HepG2 (cell line): ENCODE results near the gene CR1. TPM values are rescaled to one million over a fixed set of nuclear protein-coding genes. Genes with fewer than 3 reads are reported as not detected.
"Not testable (repeated sequence)": the region's sequence is repeated elsewhere in the genome, so short reads cannot be mapped to it uniquely, and the experiment has no call there.

ENCODE experiments used
- ATAC-seq: fragments of 200-7000 bp; cut with Tn5 transposase; 3 replicates; pipeline ENCODE4 v1.9.1; 2020; ENCODE audit warnings: mild to moderate bottlenecking, moderate library complexity
- BruUV-seq: library from RNA; stranded (reverse); fragments of 400-500 nt; replicated peaks from 2 replicates; lab custom pipeline; 2021; lab: Mats Ljungman, UMichigan
- CTCF ChIA-PET: fragments of 300-600 bp; formaldehyde crosslinking; extraction: SDS; loops from one replicate; lab custom pipeline; 2021; ENCODE audit warnings: low total read pairs, inconsistent platforms, low intra/inter-chr PET ratio; lab: Yijun Ruan, JAX
- POLR2A ChIA-PET: fragments of 350-600 bp; sonication (Branson Sonifier 250); formaldehyde crosslinking; loops from one replicate; lab custom pipeline; 2020; ENCODE audit warnings: antibody characterized with exemption, inconsistent platforms; lab: Yijun Ruan, JAX
- DNase-seq: peaks from one replicate; pipeline ENCODE4 v3.0.0-alpha.2; 2015; ENCODE audit warnings: low spot score
- FAIRE-seq: peaks from 3 replicates; lab custom pipeline; 2011; peaks lifted over from hg19 to GRCh38; lab: Jason Lieb, UNC
- H2AFZ ChIP-seq: one replicate; pipeline ENCODE4 v1.6.1; 2011; ENCODE audit warnings: low read length, inconsistent platforms
- H3K27ac ChIP-seq: fragments of 300-600 bp; 3 replicates; pipeline ENCODE4 v1.8.0; 2011; ENCODE audit warnings: mixed run types, mild to moderate bottlenecking, mixed read lengths, low read length, inconsistent platforms; ENCODE audit not compliant: insufficient read depth; ENCODE audit errors: extremely low read length
- H3K27me3 ChIP-seq, 2 experiments: fragments of 200-600 bp in 1 of 2; 2 replicates in 1 of 2; 3 replicates in 1 of 2; pipeline versions ENCODE4 v1.6.0 to v1.8.0; 2011; ENCODE audit warnings: low read length in 2 of 2, mild to moderate bottlenecking in 2 of 2, moderate library complexity in 2 of 2, inconsistent platforms in 1 of 2; ENCODE audit not compliant: insufficient read depth in 2 of 2, control insufficient read depth in 1 of 2
- H3K36me3 ChIP-seq, 2 experiments: fragments of 200-600 bp in 1 of 2; replicated peaks in 1 of 2; 2 replicates in 1 of 2; 3 replicates in 1 of 2; pipeline versions ENCODE4 v1.5.1 to v1.8.0; 2011; ENCODE audit warnings: low read length in 2 of 2, inconsistent platforms in 1 of 2; ENCODE audit not compliant: insufficient read depth in 2 of 2, control insufficient read depth in 1 of 2
- H3K4me1 ChIP-seq: 2 replicates; pipeline ENCODE4 v1.5.1; 2012; ENCODE audit warnings: low read length, inconsistent platforms; ENCODE audit not compliant: insufficient read depth
- H3K4me2 ChIP-seq: 2 replicates; pipeline ENCODE4 v1.6.0; 2011; ENCODE audit warnings: low read depth, low read length, inconsistent platforms
- H3K4me3 ChIP-seq, 3 experiments: fragments of 200-600 bp in 1 of 3; sonication (generic), shearing (Covaris generic) in 1 of 3; replicated peaks in 1 of 3; 2 replicates each; pipeline ENCODE4 v1.5.1; 2011 to 2016; ENCODE audit warnings: low read length in 3 of 3, inconsistent platforms in 2 of 3, low read depth in 2 of 3, mild to moderate bottlenecking in 2 of 3, control low read depth in 1 of 3, mixed read lengths in 1 of 3; ENCODE audit not compliant: insufficient read depth in 1 of 3
- H3K79me2 ChIP-seq: one replicate; pipeline ENCODE4 v1.6.1; 2011; ENCODE audit warnings: low read length, inconsistent platforms; ENCODE audit not compliant: insufficient read depth
- H3K9ac ChIP-seq: 2 replicates; pipeline ENCODE4 v1.6.0; 2011; ENCODE audit warnings: mild to moderate bottlenecking, low read depth, low read length, inconsistent platforms; ENCODE audit not compliant: insufficient read depth
- H3K9me3 ChIP-seq: 2 replicates; pipeline ENCODE4 v1.5.1; 2012; ENCODE audit warnings: mild to moderate bottlenecking, low read length
- H4K20me1 ChIP-seq: 2 replicates; pipeline ENCODE4 v1.6.0; 2011; ENCODE audit warnings: inconsistent platforms, mild to moderate bottlenecking, low read length, moderate library complexity; ENCODE audit not compliant: insufficient read depth
- CTCF ChIP-seq: sonication (generic); formaldehyde crosslinking; IDR thresholded peaks from 2 replicates; pipeline ENCODE4 v1.5.0; 2020; ENCODE audit warnings: mild to moderate bottlenecking, missing genetic modification reagents, moderate library complexity
- STAG1 ChIP-seq: sonication (generic); formaldehyde crosslinking; IDR thresholded peaks from 2 replicates; pipeline ENCODE4 v1.4.0; 2020; ENCODE audit warnings: missing genetic modification reagents
- ZFYVE20 ChIP-seq: sonication (generic); formaldehyde crosslinking; IDR thresholded peaks from 2 replicates; pipeline ENCODE4 v1.8.0; 2023; ENCODE audit warnings: low read depth, mild to moderate bottlenecking, moderate library complexity, missing genetic modification reagents, borderline replicate concordance
- ZNF7 ChIP-seq: IDR thresholded peaks from 2 replicates; pipeline ENCODE4 v1.6.1; 2016; ENCODE audit warnings: missing biosample characterization, missing genetic modification reagents
- WGBS: methylation state at CpG from one replicate; pipeline ENCODE4 v1.1.6; 2017; ENCODE audit warnings: low lambda C conversion rate; 5-methylcytosine and 5-hydroxymethylcytosine counted together
- in situ Hi-C: cut with HindIII; loops from 2 replicates; pipeline ENCODE4 v1.10.0; 2017; ENCODE audit warnings: low pct_unique_long_range_greater_than_20kb; ENCODE audit not compliant: extremely low pct_ligation_motif_present
- intact Hi-C: fragments of 100-400 bp; cut with micrococcal nuclease; formaldehyde crosslinking; loops from one replicate; pipeline ENCODE4 v1.10.0; 2022; ENCODE audit not compliant: unreplicated experiment
- polyA plus RNA-seq, 8 experiments: library from polyadenylated mRNA; depleted of rRNA in 3 of 8; stranded (reverse) in 7 of 8; unstranded in 1 of 8; fragments of >200 nt; fragmentation: Illumina TruSeq in 4 of 8; extraction: Trizol in 4 of 8; gene quantifications; 2 replicates each; pipeline versions ENCODE4 v1.2.1 to v1.2.3, GENCODE V29; 2011 to 2016; ENCODE audit warnings: low read depth in 4 of 8, missing spikeins in 1 of 8, mixed read lengths in 1 of 8; ENCODE audit not compliant: insufficient read depth in 1 of 8
- total RNA-seq, 5 experiments: library from RNA; depleted of rRNA; stranded (reverse); fragments of >200 nt; fragmentation: Illumina TruSeq; extraction: Trizol; gene quantifications; 2 replicates each; pipeline ENCODE4 v1.2.3, GENCODE V29; 2016; ENCODE audit warnings: low read depth in 1 of 5

Gene CR1
- total and polyA plus RNA-seq, 2 of the 13 experiments (the other 11 are each of a cell fraction or from before 2014, with no cell fraction given): not detected

GRCh38 chr1:207565546-207566468, 69.8 kb downstream of the CR1 start:
- H2AFZ ChIP-seq: no peak overlapping the region

GRCh38 chr1:207571926-207572325, 76.0 kb downstream of the CR1 start:
- ATAC-seq: not testable (repeated sequence)

More at GRCh38 chr1:207565546-207566468, 69.8 kb downstream of the CR1 start:
- no peak for FAIRE-seq
- Histone ChIP-seq H3K79me2 (no peaks in the 10 kb centered on the region), H3K4me2 (no peak overlapping the region), H3K36me3 (no peaks in the 10 kb centered on the region), H3K4me1 (no peaks in the 10 kb centered on the region), H3K27ac (no peak overlapping the region), H3K9ac (no peak overlapping the region), H3K27me3 (no peaks in the 10 kb centered on the region), H4K20me1 (no peaks in the 10 kb centered on the region), H3K4me3 (no peak overlapping the region), H3K9me3 (no peaks in the 10 kb centered on the region)
- 34% methylated on average over 3 of the region's 4 CpGs for WGBS
- TF ChIP-seq ZNF7 (CRISPR knock-in tag): no peak
- peak; percentile 30; the same call in 1 of the 2 replicates for TF ChIP-seq STAG1 (CRISPR knock-in tag)
- TF ChIP-seq CTCF: peak; percentile 35
- TF ChIP-seq ZFYVE20 (CRISPR knock-in tag): no peak
- peak; percentile 57 for ATAC-seq
- ChIA-PET CTCF (no interaction called here), POLR2A (no interaction called here)
- no TSS peak for BruUV-seq
- intact Hi-C loops: no loop called here
- in situ Hi-C loops: no loop called here
- DNase-seq: no peak

GRCh38 chr1:207573074-207573473, 77.1 kb downstream of the CR1 start:
- DNase-seq, FAIRE-seq, H2AFZ ChIP-seq, intact Hi-C loops, H3K9ac ChIP-seq, H3K4me2 ChIP-seq, H3K79me2 ChIP-seq, ATAC-seq, H3K4me1 ChIP-seq, H3K27ac ChIP-seq, BruUV-seq, H3K36me3 ChIP-seq, H4K20me1 ChIP-seq, H3K27me3 ChIP-seq, H3K9me3 ChIP-seq, POLR2A ChIA-PET, H3K4me3 ChIP-seq, in situ Hi-C loops, CTCF ChIA-PET: not testable (repeated sequence)
- WGBS: 3% methylated on average over 3 of the region's 5 CpGs

More at GRCh38 chr1:207571926-207572325, 76.0 kb downstream of the CR1 start:
- H4K20me1 ChIP-seq, FAIRE-seq, H3K4me3 ChIP-seq, H3K27ac ChIP-seq, H3K4me2 ChIP-seq, DNase-seq, H3K9me3 ChIP-seq, CTCF ChIA-PET, H2AFZ ChIP-seq, H3K36me3 ChIP-seq, H3K4me1 ChIP-seq, POLR2A ChIA-PET, BruUV-seq, intact Hi-C loops, in situ Hi-C loops, H3K79me2 ChIP-seq, H3K9ac ChIP-seq, H3K27me3 ChIP-seq: not testable (repeated sequence)
- WGBS: no CpG with 5 or more reads among the region's 5 CpGs
